Testis (tissue), 5 donors: ENCODE data around the gene SYT15B. TPM values are rescaled to one million over a fixed set of nuclear protein-coding genes. Genes with fewer than 3 reads are reported as not detected.
"Not testable (repeated sequence)": the region's sequence is repeated elsewhere in the genome, so short reads cannot be mapped to it uniquely, and the experiment has no call there.

Source experiments
- DNase-seq: peaks from one replicate; pipeline ENCODE4 v3.0.0-alpha.2; 2019
- H3K27ac ChIP-seq, 2 donors: fragments of 200-600 bp; sonication (generic); one replicate each; pipeline ENCODE4 v1.5.1; 2019
- H3K27me3 ChIP-seq: fragments of 200-600 bp; sonication (generic); one replicate; pipeline ENCODE4 v1.5.1; 2019
- H3K36me3 ChIP-seq: fragments of 200-600 bp; sonication (generic); one replicate; pipeline ENCODE4 v1.5.1; 2017; ENCODE audit warnings: low read depth; ENCODE audit errors: missing control alignments
- H3K4me1 ChIP-seq: fragments of 200-600 bp; sonication (generic); one replicate; pipeline ENCODE4 v1.5.1; 2019
- H3K4me3 ChIP-seq, 2 donors: fragments of 200-600 bp; sonication (generic); one replicate each; pipeline ENCODE4 v1.5.1; 2017 to 2019
- H3K9me3 ChIP-seq: fragments of 200-600 bp; sonication (generic); one replicate; pipeline ENCODE4 v1.5.1; 2017
- WGBS, 2 donors: methylation state at CpG; one replicate each; pipeline ENCODE4 v1.1.5; 2018; 5-methylcytosine and 5-hydroxymethylcytosine counted together
- intact Hi-C: fragments of 100-400 bp; cut with DNase I; formaldehyde crosslinking; loops from one replicate; pipeline ENCODE4 v1.15.1; 2023; ENCODE audit warnings: low total_unique reads
- long read RNA-seq, 2 donors: transcript quantifications; one replicate each; lab custom pipeline, GENCODE V29; 2026
- polyA plus RNA-seq: library from polyadenylated mRNA; stranded (reverse); fragments of 350-450 nt; fragmentation: Illumina TruSeq; extraction: RNeasy Lipid Tissue Mini Kit (QIAGEN cat#74804); gene quantifications from one replicate; pipeline ENCODE4 v1.2.3, GENCODE V29; 2014; ENCODE audit warnings: low read depth, low replicate concordance; ENCODE audit not compliant: insufficient read depth
- total RNA-seq, 2 donors: library from RNA; depleted of rRNA; stranded (reverse); fragments of >200 nt; gene quantifications; one replicate each; pipeline ENCODE4 v1.2.3, GENCODE V29; 2016
- TF ChIP-seq, protein P1 (sequence below), 3 experiments: fragments of 450-650 bp in 2 of 3; fragments of 200-600 bp in 1 of 3; sonication (generic) in 1 of 3; IDR thresholded peaks; one replicate each; pipeline ENCODE4 v1.5.1; 2016 to 2019; ENCODE audit warnings: antibody characterized with exemption in 3 of 3, mild to moderate bottlenecking in 2 of 3, moderate library complexity in 1 of 3

SYT15B gene
- total RNA-seq (1 to 10 TPM; 1.0 to 1.2 TPM), polyA plus RNA-seq (0.37 TPM)
- long read RNA-seq, donor 1 = 0 reads
- long read RNA-seq, donor 2 = 0 reads

GRCh38 chr10:47763554-47764175, at the start of gene SYT15B:
Gene SYT15B, minus strand, starts transcription at chr10:47763592. Its CDS starts 952 bp downstream, at chr10:47762640.
- H3K27ac ChIP-seq, H3K4me1 ChIP-seq, intact Hi-C loops, DNase-seq, H3K9me3 ChIP-seq, H3K27me3 ChIP-seq, H3K36me3 ChIP-seq: not testable (repeated sequence)
- 49% methylated on average over 6 of the region's 33 CpGs; no CpG with 5 or more reads in 1 of the 2 donors for WGBS, 2 donors
- H3K4me3 ChIP-seq = peak within 1 kb of the TSS in 1 of 2 donors; percentile 44

DNA sequence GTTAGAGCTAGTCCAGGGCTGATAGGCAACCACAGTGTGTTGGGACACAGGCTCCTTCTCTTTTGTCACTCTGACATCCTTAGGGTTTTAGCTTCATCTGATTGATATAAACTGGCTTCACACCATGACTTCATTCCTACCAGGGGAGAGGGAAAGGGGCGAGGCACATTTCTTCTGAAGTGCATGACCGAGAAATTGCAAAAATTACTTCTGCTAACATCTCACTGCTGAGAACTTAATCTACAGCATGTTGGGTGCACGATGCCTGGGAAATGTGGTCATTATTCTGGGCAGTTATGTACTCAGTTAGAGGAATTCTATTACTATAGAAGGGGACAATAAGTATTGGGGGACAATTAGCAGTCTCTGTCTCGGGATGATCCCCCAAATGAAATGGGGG, 16.2 kb upstream of the SYT15B start:
- H3K36me3 ChIP-seq, H3K9me3 ChIP-seq, H3K4me3 ChIP-seq, H3K27me3 ChIP-seq, DNase-seq, intact Hi-C loops, H3K27ac ChIP-seq, H3K4me1 ChIP-seq: not testable (repeated sequence)
- WGBS, 2 donors = 80% methylated on average over 2 of the region's 4 CpGs; no CpG with 5 or more reads in 1 of the 2 donors

DNA sequence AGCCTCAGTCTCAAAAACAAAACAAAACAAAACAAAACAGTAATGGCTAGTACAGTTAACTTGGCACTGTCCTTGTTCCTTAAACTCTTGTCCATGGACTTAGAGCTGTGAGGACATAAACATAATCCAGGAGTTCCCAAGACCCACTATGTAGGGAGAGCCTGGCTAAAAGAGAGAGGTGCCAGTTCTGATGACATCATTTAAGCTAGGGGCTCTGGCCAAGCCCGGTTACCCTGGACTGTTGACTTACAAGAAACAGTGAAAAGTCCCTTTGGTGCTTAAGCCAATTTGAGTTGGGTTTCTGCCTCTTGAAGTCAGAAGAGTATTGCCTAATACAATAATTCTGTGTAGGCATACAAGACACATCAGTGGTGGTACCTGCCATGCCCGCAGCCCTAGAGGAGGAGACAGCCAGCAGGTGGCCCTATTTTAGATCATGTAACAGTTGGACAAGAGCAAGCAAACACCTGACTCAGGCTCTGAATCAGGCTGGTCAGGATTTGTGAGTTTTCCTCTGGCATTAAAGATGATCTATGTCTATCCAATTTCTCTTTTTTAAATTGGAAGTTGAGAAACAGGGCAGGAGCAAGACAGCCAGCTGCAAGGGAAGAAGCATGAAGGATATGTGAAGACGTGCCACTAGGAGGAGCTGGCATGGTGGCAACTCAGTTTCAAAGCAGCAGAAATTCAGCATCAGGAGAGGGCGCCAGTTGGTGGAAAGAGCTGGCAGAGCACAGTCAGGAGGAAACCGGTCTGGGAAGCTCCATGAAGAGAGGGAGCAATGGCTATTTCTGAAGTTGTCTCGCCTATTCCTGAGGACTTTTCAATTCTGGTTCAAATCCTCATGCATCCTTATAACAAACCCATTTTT, 12.2 kb upstream of the SYT15B start:
- H3K4me1 ChIP-seq, intact Hi-C loops, H3K9me3 ChIP-seq, H3K36me3 ChIP-seq, H3K27ac ChIP-seq, H3K4me3 ChIP-seq, H3K27me3 ChIP-seq: not testable (repeated sequence)
- peak; percentile 71 for DNase-seq
- TF ChIP-seq, protein P1, sequence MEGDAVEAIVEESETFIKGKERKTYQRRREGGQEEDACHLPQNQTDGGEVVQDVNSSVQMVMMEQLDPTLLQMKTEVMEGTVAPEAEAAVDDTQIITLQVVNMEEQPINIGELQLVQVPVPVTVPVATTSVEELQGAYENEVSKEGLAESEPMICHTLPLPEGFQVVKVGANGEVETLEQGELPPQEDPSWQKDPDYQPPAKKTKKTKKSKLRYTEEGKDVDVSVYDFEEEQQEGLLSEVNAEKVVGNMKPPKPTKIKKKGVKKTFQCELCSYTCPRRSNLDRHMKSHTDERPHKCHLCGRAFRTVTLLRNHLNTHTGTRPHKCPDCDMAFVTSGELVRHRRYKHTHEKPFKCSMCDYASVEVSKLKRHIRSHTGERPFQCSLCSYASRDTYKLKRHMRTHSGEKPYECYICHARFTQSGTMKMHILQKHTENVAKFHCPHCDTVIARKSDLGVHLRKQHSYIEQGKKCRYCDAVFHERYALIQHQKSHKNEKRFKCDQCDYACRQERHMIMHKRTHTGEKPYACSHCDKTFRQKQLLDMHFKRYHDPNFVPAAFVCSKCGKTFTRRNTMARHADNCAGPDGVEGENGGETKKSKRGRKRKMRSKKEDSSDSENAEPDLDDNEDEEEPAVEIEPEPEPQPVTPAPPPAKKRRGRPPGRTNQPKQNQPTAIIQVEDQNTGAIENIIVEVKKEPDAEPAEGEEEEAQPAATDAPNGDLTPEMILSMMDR (IDR thresholded peaks at IDR 0.05) = peak in 2 of 3 experiments; percentile 12 to 21
- WGBS, 2 donors = 35 to 63% methylated on average over 4 of the region's 6 CpGs

GRCh38 chr10:47770745-47771144, 7.4 kb upstream of the SYT15B start:
- intact Hi-C loops, H3K27me3 ChIP-seq, H3K36me3 ChIP-seq, H3K4me3 ChIP-seq, H3K27ac ChIP-seq, DNase-seq, H3K9me3 ChIP-seq, H3K4me1 ChIP-seq: not testable (repeated sequence)
- WGBS, 2 donors = no CpG with 5 or more reads among the region's 2 CpGs

- 80% methylated on average over 6 of the region's 7 CpGs; no CpG with 5 or more reads in 1 of the 2 donors for WGBS, 2 donors
- H3K36me3 ChIP-seq, intact Hi-C loops, H3K4me1 ChIP-seq, H3K27me3 ChIP-seq, DNase-seq, H3K4me3 ChIP-seq, H3K27ac ChIP-seq, H3K9me3 ChIP-seq: not testable (repeated sequence)
Measured at GRCh38 chr10:47768578-47769115, 5.3 kb upstream of the SYT15B start.

GRCh38 chr10:47768085-47768484, 4.7 kb upstream of the SYT15B start:
- H3K9me3 ChIP-seq, H3K36me3 ChIP-seq, H3K27me3 ChIP-seq, H3K4me1 ChIP-seq, DNase-seq, H3K27ac ChIP-seq, intact Hi-C loops, H3K4me3 ChIP-seq: not testable (repeated sequence)
- WGBS, 2 donors = 59 to 77% methylated on average over 1 to 2 of the region's 3 CpGs

DNA sequence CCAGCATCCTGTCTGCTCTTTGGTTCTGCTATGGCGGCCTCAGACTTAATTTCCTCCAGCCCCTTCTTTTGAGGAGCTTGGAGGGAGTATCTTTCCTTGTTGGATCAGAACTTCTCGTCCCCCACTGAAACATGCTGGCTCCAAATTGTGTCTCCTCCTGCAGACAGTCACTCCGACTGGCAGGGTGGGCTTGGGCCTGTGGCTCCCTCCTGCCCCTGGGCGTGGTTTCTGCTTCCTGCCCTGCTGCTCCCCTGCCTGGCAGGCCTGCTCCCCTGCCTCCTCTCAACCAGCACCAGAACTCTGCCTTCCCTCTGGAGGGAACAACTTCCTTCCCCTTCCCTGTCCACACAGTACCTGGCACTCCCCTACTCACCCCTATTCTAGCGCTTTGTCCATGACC, 3.8 kb upstream of the SYT15B start:
- H3K4me1 ChIP-seq, H3K27me3 ChIP-seq, intact Hi-C loops, H3K36me3 ChIP-seq, H3K9me3 ChIP-seq, H3K4me3 ChIP-seq, DNase-seq, H3K27ac ChIP-seq: not testable (repeated sequence)
- WGBS, 2 donors = 65 to 80% methylated on average over 2 of the region's 5 CpGs

DNA sequence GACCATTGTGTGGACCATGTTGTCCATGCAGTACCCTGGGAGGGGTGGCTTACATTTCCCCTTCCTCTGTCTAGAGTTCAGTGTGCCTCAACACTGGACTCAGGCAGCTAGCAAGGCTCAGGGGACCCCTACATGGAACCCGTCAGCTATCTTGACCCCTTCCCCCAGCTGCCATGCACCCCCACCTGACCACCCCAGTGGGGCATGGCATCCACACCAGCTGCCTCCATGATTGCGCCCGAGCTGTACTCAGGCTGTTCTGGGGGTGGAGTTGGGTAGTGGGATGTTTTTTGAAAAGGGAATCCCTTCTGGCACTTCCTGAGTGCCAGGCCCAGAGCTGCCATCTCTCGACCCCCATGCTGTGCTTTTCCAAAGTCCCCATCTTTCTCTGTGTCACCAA, 1.8 kb upstream of the SYT15B start:
- intact Hi-C loops, H3K4me3 ChIP-seq, H3K9me3 ChIP-seq, H3K36me3 ChIP-seq, H3K4me1 ChIP-seq, H3K27ac ChIP-seq, DNase-seq, H3K27me3 ChIP-seq: not testable (repeated sequence)
- no CpG with 5 or more reads among the region's 4 CpGs for WGBS, 2 donors

- H3K27me3 ChIP-seq, H3K9me3 ChIP-seq, H3K27ac ChIP-seq, H3K36me3 ChIP-seq, intact Hi-C loops, H3K4me1 ChIP-seq, DNase-seq: not testable (repeated sequence)
- WGBS, 2 donors = 10% methylated on average over 29 of the region's 80 CpGs; no CpG with 5 or more reads in 1 of the 2 donors
- H3K4me3 ChIP-seq = peak overlapping the region in 1 of 2 donors; percentile 44
Measured at GRCh38 chr10:47762674-47763553, 478 bp downstream of the SYT15B start.

DNA sequence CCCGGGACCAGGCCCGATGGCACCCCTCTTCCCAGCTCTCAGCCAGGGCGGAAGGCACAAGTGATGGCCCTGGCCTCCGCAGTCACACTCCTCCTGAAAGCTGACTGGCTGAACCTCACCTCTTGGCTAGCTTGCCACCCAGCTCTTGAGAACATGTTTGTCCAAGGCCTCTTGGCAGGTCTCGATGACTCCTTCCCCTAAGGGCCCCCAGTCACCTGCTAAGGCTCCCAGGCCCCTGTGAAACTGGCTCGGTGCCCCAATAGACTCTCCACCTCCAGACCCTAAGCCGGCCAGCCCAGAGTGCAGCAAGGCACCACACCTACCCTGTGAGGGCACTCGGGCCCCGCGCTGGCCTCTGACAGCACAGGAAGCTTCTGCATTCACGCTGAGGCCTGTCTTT, 4.5 kb downstream of the SYT15B start:
- no CpG with 5 or more reads among the region's 11 CpGs for WGBS, 2 donors
- intact Hi-C loops = not testable (repeated sequence)

More for the DNA sequence above, 4.5 kb downstream of the SYT15B start:
- H3K27ac ChIP-seq, H3K4me1 ChIP-seq, H3K9me3 ChIP-seq, H3K27me3 ChIP-seq, H3K4me3 ChIP-seq, H3K36me3 ChIP-seq, DNase-seq: not testable (repeated sequence)
